H1 (cell line): ENCODE data around the gene RASGRP3. TPM values are rescaled to one million over a fixed set of nuclear protein-coding genes. Genes with fewer than 3 reads are reported as not detected.

Experiments
- CTCF ChIA-PET: fragments of 300-600 bp; sonication (Branson Sonifier 250); formaldehyde crosslinking; loops from one replicate; lab custom pipeline; 2021; ENCODE audit not compliant: partially characterized antibody; lab: Charles Lee
- POLR2A ChIA-PET: fragments of 300-600 bp; sonication (Branson Sonifier 250); formaldehyde crosslinking; loops from one replicate; lab custom pipeline; 2021; ENCODE audit warnings: inconsistent platforms; ENCODE audit not compliant: partially characterized antibody; lab: Charles Lee
- DNase-seq, 2 experiments: peaks; one replicate each; pipeline versions ENCODE4 v3.0.0 to v3.0.0-alpha.2; 2010 to 2022; ENCODE audit warnings: low spot score in 2 of 2, low read depth in 1 of 2, mixed read lengths in 1 of 2
- FAIRE-seq: peaks from 2 replicates; lab custom pipeline; 2011; peaks lifted over from hg19 to GRCh38; lab: Jason Lieb, UNC
- H2AFZ ChIP-seq: 2 replicates; pipeline ENCODE4 v1.8.1; 2012; ENCODE audit warnings: low read length, inconsistent platforms
- H2AK5ac ChIP-seq: 2 replicates; pipeline ENCODE4 v1.6.1; 2013; ENCODE audit warnings: low read depth, low read length
- H2BK120ac ChIP-seq: replicated peaks from 2 replicates; pipeline ENCODE3; 2013; ENCODE audit warnings: low read depth, low read length, inconsistent platforms
- H2BK12ac ChIP-seq: 2 replicates; pipeline ENCODE4 v1.6.1; 2013; ENCODE audit warnings: low read depth, low read length
- H2BK15ac ChIP-seq: 2 replicates; pipeline ENCODE4 v1.6.1; 2013; ENCODE audit warnings: low read length
- H2BK20ac ChIP-seq: 2 replicates; pipeline ENCODE4 v1.6.1; 2013; ENCODE audit warnings: low read length
- H2BK5ac ChIP-seq: 2 replicates; pipeline ENCODE4 v1.6.1; 2013; ENCODE audit warnings: low read depth, low read length
- H3K14ac ChIP-seq: 2 replicates; pipeline ENCODE4 v1.6.1; 2013; ENCODE audit warnings: inconsistent platforms; ENCODE audit not compliant: insufficient read length
- H3K18ac ChIP-seq: 2 replicates; pipeline ENCODE4 v1.6.1; 2013; ENCODE audit warnings: low read length; ENCODE audit errors: extremely low read depth
- H3K23ac ChIP-seq: 2 replicates; pipeline ENCODE4 v1.6.1; 2013; ENCODE audit warnings: inconsistent platforms; ENCODE audit not compliant: insufficient read length
- H3K23me2 ChIP-seq: 2 replicates; pipeline ENCODE4 v1.6.1; 2013; ENCODE audit warnings: low read depth, low read length
- H3K27ac ChIP-seq: 2 replicates; pipeline ENCODE4 v1.6.1; 2011; ENCODE audit warnings: low read depth, low read length, inconsistent platforms
- H3K27me3 ChIP-seq, 4 experiments: replicated peaks in 1 of 4; 1 replicate in 1 of 4; 2 replicates in 3 of 4; pipeline versions ENCODE4 v1.6.1 to v1.8.1; 2011 to 2013; ENCODE audit warnings: low read length in 3 of 4, mild to moderate bottlenecking in 3 of 4, inconsistent platforms in 2 of 4, mixed read lengths in 2 of 4, moderate library complexity in 1 of 4; ENCODE audit not compliant: control insufficient read depth in 3 of 4, insufficient read depth in 3 of 4; ENCODE audit errors: extremely low read depth in 1 of 4
- H3K36me3 ChIP-seq, 4 experiments: 2 replicates each; pipeline versions ENCODE4 v1.6.1 to v1.8.1; 2011 to 2013; ENCODE audit warnings: mild to moderate bottlenecking in 4 of 4, low read length in 3 of 4, moderate library complexity in 2 of 4, control low read depth in 1 of 4, inconsistent platforms in 1 of 4; ENCODE audit not compliant: insufficient read depth in 4 of 4, control insufficient read depth in 2 of 4
- H3K4ac ChIP-seq: replicated peaks from 2 replicates; pipeline ENCODE3; 2013; ENCODE audit warnings: low read length, low read depth, mixed read lengths, inconsistent platforms; ENCODE audit not compliant: insufficient read length
- H3K4me1 ChIP-seq, 4 experiments: replicated peaks in 1 of 4; 1 replicate in 1 of 4; 2 replicates in 3 of 4; pipeline versions ENCODE4 v1.6.1 to v1.8.1; 2011 to 2013; ENCODE audit warnings: low read length in 3 of 4, inconsistent platforms in 2 of 4, mixed read lengths in 1 of 4; ENCODE audit not compliant: insufficient read depth in 4 of 4, control insufficient read depth in 3 of 4
- H3K4me2 ChIP-seq, 2 experiments: 2 replicates each; pipeline versions ENCODE4 v1.6.1 to v1.8.1; 2011 to 2013; ENCODE audit warnings: low read depth in 2 of 2, low read length in 2 of 2, control low read depth in 1 of 2, inconsistent platforms in 1 of 2, mild to moderate bottlenecking in 1 of 2; ENCODE audit not compliant: insufficient read depth in 1 of 2
- H3K4me3 ChIP-seq, 4 experiments: fragments of 200-600, 300-600 bp in 1 of 4; sonication (generic), shearing (Covaris generic), sonication (Bioruptor Twin) in 1 of 4; 2 replicates each; pipeline versions ENCODE4 v1.5.1 to v1.8.1; 2011 to 2016; ENCODE audit warnings: low read length in 4 of 4, low read depth in 3 of 4, control low read depth in 2 of 4, inconsistent platforms in 2 of 4, mild to moderate bottlenecking in 2 of 4, mixed read lengths in 1 of 4, moderate library complexity in 1 of 4; ENCODE audit not compliant: insufficient read depth in 2 of 4; ENCODE audit errors: extremely low read depth in 1 of 4
- H3K56ac ChIP-seq: replicated peaks from 2 replicates; pipeline ENCODE3; 2013; ENCODE audit warnings: low read depth, mild to moderate bottlenecking, mixed read lengths, low read length, inconsistent platforms; ENCODE audit not compliant: insufficient read length
- H3K79me1 ChIP-seq: 2 replicates; pipeline ENCODE4 v1.6.1; 2013; ENCODE audit warnings: low read depth, low read length, control low read depth
- H3K79me2 ChIP-seq, 2 experiments: 2 replicates each; pipeline versions ENCODE4 v1.6.1 to v1.8.1; 2012 to 2013; ENCODE audit warnings: low read length in 2 of 2, mild to moderate bottlenecking in 2 of 2, inconsistent platforms in 1 of 2; ENCODE audit not compliant: insufficient read depth in 2 of 2, control insufficient read depth in 1 of 2
- H3K9ac ChIP-seq, 4 experiments: replicated peaks in 1 of 4; 1 replicate in 1 of 4; 2 replicates in 3 of 4; pipeline versions ENCODE4 v1.6.1 to v1.8.1; 2011 to 2013; ENCODE audit warnings: low read depth in 3 of 4, low read length in 3 of 4, control low read depth in 2 of 4, mild to moderate bottlenecking in 2 of 4, moderate library complexity in 2 of 4, inconsistent platforms in 1 of 4; ENCODE audit errors: extremely low read depth in 1 of 4
- H3K9me3 ChIP-seq, 2 experiments: 2 replicates each; pipeline versions ENCODE4 v1.6.1 to v1.8.1; 2012 to 2013; ENCODE audit warnings: mild to moderate bottlenecking in 2 of 2, moderate library complexity in 2 of 2, control low read depth in 1 of 2, inconsistent platforms in 1 of 2, low read depth in 1 of 2, low read length in 1 of 2, mixed read lengths in 1 of 2; ENCODE audit not compliant: insufficient read depth in 2 of 2
- H4K20me1 ChIP-seq, 2 experiments: replicated peaks in 1 of 2; 2 replicates each; pipeline versions ENCODE3 to v1.8.1; 2011 to 2013; ENCODE audit warnings: inconsistent platforms in 2 of 2, low read length in 2 of 2, mild to moderate bottlenecking in 1 of 2; ENCODE audit not compliant: insufficient read depth in 2 of 2, control insufficient read depth in 1 of 2
- H4K5ac ChIP-seq: 2 replicates; pipeline ENCODE4 v1.6.1; 2013; ENCODE audit warnings: low read length, low read depth, mixed read lengths, inconsistent platforms; ENCODE audit not compliant: insufficient read length
- H4K8ac ChIP-seq: 2 replicates; pipeline ENCODE4 v1.8.0; 2013; ENCODE audit warnings: mild to moderate bottlenecking, moderate library complexity, low read length, inconsistent platforms; ENCODE audit not compliant: insufficient read depth; ENCODE audit errors: extremely low read depth
- H4K91ac ChIP-seq: replicated peaks from 2 replicates; pipeline ENCODE3; 2013; ENCODE audit warnings: low read length, mixed read lengths, inconsistent platforms; ENCODE audit not compliant: insufficient read length
- FOSL1 ChIP-seq: IDR thresholded peaks from 2 replicates; pipeline ENCODE4 v1.6.1; 2011; ENCODE audit warnings: mild to moderate bottlenecking, low read depth, low read length, moderate library complexity; ENCODE audit not compliant: insufficient read depth
- JUND ChIP-seq: IDR thresholded peaks from 2 replicates; pipeline ENCODE4 v1.6.1; 2011; ENCODE audit warnings: mild to moderate bottlenecking, improper control_type of control experiment, low read length
- KDM1A ChIP-seq: fragments of 200-600, 300-600 bp; sonication (generic); IDR thresholded peaks from 2 replicates; pipeline ENCODE4 v1.7.1; 2016; ENCODE audit warnings: mild to moderate bottlenecking, low read length, borderline replicate concordance
- TAF1 ChIP-seq: IDR thresholded peaks from 2 replicates; pipeline ENCODE4 v1.6.1; 2011; ENCODE audit warnings: mild to moderate bottlenecking, low read depth, low read length
- WGBS, 2 experiments: shearing (Covaris generic) in 1 of 2; methylation state at CpG; one replicate each; pipeline versions ENCODE4 v1.1.6 to v1.1.7; 2013 to 2015; ENCODE audit warnings: low lambda C conversion rate in 2 of 2, mixed read lengths in 2 of 2, inconsistent platforms in 1 of 2, low coverage in 1 of 2, missing lambda C conversion rate in 1 of 2; ENCODE audit not compliant: insufficient replicate concordance in 2 of 2, insufficient coverage in 1 of 2, insufficient read length in 1 of 2; ENCODE audit errors: extremely low coverage in 1 of 2, missing lambda C conversion rate in 1 of 2; 5-methylcytosine and 5-hydroxymethylcytosine counted together
- polyA plus RNA-seq, 7 experiments: library from polyadenylated mRNA; depleted of rRNA in 3 of 7; stranded (reverse) in 5 of 7; unstranded in 2 of 7; fragments of >200 nt in 5 of 7; fragments of 200-250 nt in 2 of 7; gene quantifications; 1 replicate in 5 of 7; 2 replicates in 1 of 7; 4 replicates in 1 of 7; pipeline versions ENCODE4 v1.2.1 to v1.2.3, GENCODE V29; 2011 to 2013; ENCODE audit warnings: missing spikeins in 2 of 7, mixed read lengths in 2 of 7
- total RNA-seq: library from RNA; stranded (reverse); fragmentation: NEBNext Ultra II Directional; extraction: Animal tissue kit (Norgen Biotek cat#: 25700); gene quantifications from 2 replicates; pipeline ENCODE4 v1.2.1, GENCODE V29; 2021

Gene RASGRP3
- total and polyA plus RNA-seq, 2 of the 8 experiments (the other 6 are each of a cell fraction or from before 2014, with no cell fraction given) = 0.06 TPM; not detected in 1

GRCh38 chr2:33436083-33436482 is 40.4 kb upstream of the RASGRP3 start:
- H2BK15ac ChIP-seq = no peak overlapping the region
- no peaks in the 10 kb centered on the region for H3K4me1 ChIP-seq
- no peak overlapping the region for H2AK5ac ChIP-seq
- no peak overlapping the region for H4K5ac ChIP-seq
- H2BK120ac ChIP-seq = no peak overlapping the region
- no peak overlapping the region for H3K4me2 ChIP-seq
- H2BK5ac ChIP-seq = no peak overlapping the region
- no peaks in the 10 kb centered on the region for H3K9me3 ChIP-seq
- H3K9ac ChIP-seq = no peak overlapping the region
- H2BK20ac ChIP-seq = no peak overlapping the region
- H3K23me2 ChIP-seq = no peaks in the 10 kb centered on the region
- no peak overlapping the region for H4K8ac ChIP-seq
- no peak overlapping the region for H3K4ac ChIP-seq
- H4K91ac ChIP-seq = no peak overlapping the region
- no peak overlapping the region for H3K4me3 ChIP-seq
- no peak overlapping the region for H3K14ac ChIP-seq
- H2BK12ac ChIP-seq = no peak overlapping the region
- H3K23ac ChIP-seq = no peak overlapping the region
- no peaks in the 10 kb centered on the region for H3K79me2 ChIP-seq
- H3K18ac ChIP-seq = no peak overlapping the region
- no peak for FAIRE-seq
- no peak for DNase-seq
- H3K27me3 ChIP-seq = no peaks in the 10 kb centered on the region
- ChIA-PET CTCF (interaction anchor here (0.6 to 2.2 kb wide), 4 partner anchors 11 to 64 kb away, joined by 3 to 4 read pairs (median 4); no protein-coding TSS in a partner anchor), POLR2A (no interaction called here)
- no peak overlapping the region for H3K56ac ChIP-seq
- WGBS, 2 experiments = 81% methylated on average over 1 of the region's 1 CpG; no CpG with 5 or more reads in 1 of the 2 experiments
- H3K79me1 ChIP-seq = no peaks in the 10 kb centered on the region
- no peak overlapping the region; the same call in 1 of the 2 replicates for H2AFZ ChIP-seq
- no peak overlapping the region for H3K27ac ChIP-seq
- no peaks in the 10 kb centered on the region for H3K36me3 ChIP-seq
- no peaks in the 10 kb centered on the region for H4K20me1 ChIP-seq
- no peak for TF ChIP-seq JUND
- no peak for TF ChIP-seq KDM1A
- TF ChIP-seq TAF1 = no peak
- TF ChIP-seq FOSL1 = no peak
